Motor neuron (in vitro differentiated cells): ENCODE data around the gene FOXJ3. TPM values are rescaled to one million over a fixed set of nuclear protein-coding genes. Genes with fewer than 3 reads are reported as not detected.

Experiments
- ATAC-seq, 8 experiments: fragments of 200-7000 bp; cut with Tn5 transposase; replicated peaks in 6 of 8; 2 replicates each; pipeline ENCODE4 v1.8.0; 2021; ENCODE audit warnings: mild to moderate bottlenecking in 8 of 8, moderate library complexity in 8 of 8
- H3K27ac ChIP-seq, 2 donors: fragments of 250-450 bp; sonication (Bioruptor Pico); 2 replicates each; pipeline ENCODE4 v1.9.0; 2021; ENCODE audit warnings: antibody characterized with exemption in 2 of 2, mild to moderate bottlenecking in 2 of 2, moderate library complexity in 1 of 2
- H3K4me1 ChIP-seq, 2 donors: fragments of 250-450 bp; sonication (Bioruptor Pico); replicated peaks in 1 of 2; 2 replicates each; pipeline ENCODE4 v1.6.1; 2021; ENCODE audit warnings: antibody characterized with exemption in 2 of 2, mild to moderate bottlenecking in 2 of 2, moderate library complexity in 1 of 2
- H3K4me3 ChIP-seq, 5 donors: fragments of 250-450 bp; sonication (Bioruptor Pico); 2 replicates each; pipeline ENCODE4 v1.9.0; 2021; ENCODE audit warnings: antibody characterized with exemption in 5 of 5, mild to moderate bottlenecking in 5 of 5, moderate library complexity in 4 of 5
- WGBS, 10 experiments: fragments of 450-650 bp; shearing (Covaris generic); methylation state at CpG; one replicate each; pipeline ENCODE4 v1.0.0; 2022; 5-methylcytosine and 5-hydroxymethylcytosine counted together
- in situ Hi-C, 9 experiments: fragments of 400-800 bp; cut with MboI; loops; one replicate each; pipeline ENCODE4 v1.15.0; 2021; ENCODE audit warnings: low sequenced_read_pairs in 9 of 9, low pct_unique_long_range_greater_than_20kb in 2 of 9; ENCODE audit not compliant: unreplicated experiment in 9 of 9
- total RNA-seq, 8 experiments: library from RNA; unstranded; fragments of 300-600 nt; gene quantifications; 2 replicates each; pipeline versions ENCODE4 v1.2.3 to v1.2.4, GENCODE V29; 2022

The FOXJ3 gene
- total RNA-seq: 10 to 100 TPM; 17.8 to 42.4 (median 32.2) TPM

DNA sequence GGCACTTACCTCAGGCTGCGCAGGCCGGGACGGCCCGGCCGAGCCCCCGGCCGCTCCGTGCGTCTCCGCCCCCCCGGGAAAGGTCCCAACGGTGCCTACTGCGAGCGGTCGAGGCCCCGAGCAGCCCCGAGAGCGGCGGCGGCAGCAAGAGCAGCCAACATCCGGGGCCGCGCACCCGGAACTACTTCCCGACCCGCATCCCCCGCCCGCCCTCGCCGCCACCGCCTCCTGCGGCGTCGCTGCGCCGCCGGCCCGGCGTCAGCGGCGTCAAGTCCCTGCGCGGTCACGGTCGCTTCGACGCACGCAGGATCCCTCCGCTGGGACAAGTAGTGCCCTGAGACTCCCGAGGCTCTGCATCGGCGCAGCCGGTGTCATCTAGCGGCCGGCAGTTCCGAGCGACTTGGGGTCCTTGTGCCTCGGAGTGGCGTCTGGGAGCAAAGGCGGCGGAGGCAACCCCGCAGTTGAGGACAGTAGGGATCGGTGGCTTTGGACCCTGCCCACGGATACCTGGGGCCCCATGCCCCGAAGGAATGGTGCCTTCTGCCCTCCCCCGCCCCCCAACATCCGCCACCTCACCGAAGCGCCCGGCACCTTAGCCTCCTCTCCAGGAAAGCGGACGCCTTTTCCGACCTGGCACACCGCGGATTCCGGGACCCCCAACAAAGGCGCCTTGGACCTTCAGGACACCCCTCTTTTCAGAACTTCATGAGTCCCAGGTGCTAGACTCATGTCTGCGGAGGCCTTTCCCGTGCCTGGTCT is at the start of gene FOXJ3:
Gene FOXJ3 (minus strand): TSS at position 186 of the 759 bp plus-strand sequence. CDS start 24,142 bp downstream, outside the sequence.
- Histone ChIP-seq H3K4me1 (peaks cover 28 to 31% of the 10 kb centered on the region in 2 donors), H3K4me3 (peak within 1 kb of the TSS; percentile 83 to 97 (median 94)), H3K27ac (peak within 1 kb of the TSS; percentile 95 to 98)
- WGBS, 10 experiments: 0 to 2% methylated on average over 3 to 9 of the region's 79 CpGs; no CpG with 5 or more reads in 8 of the 10 experiments
- peak; percentile 77 to 87 (median 81) for ATAC-seq
- in situ Hi-C loops: loop anchor here in 2 of 9 experiments (25.0 kb wide), 3 partner anchors 102 to 402 kb away; partner anchors contain the start of genes CLDN19 (in 1 of the 2) and PPIH (in 1 of the 2)

DNA sequence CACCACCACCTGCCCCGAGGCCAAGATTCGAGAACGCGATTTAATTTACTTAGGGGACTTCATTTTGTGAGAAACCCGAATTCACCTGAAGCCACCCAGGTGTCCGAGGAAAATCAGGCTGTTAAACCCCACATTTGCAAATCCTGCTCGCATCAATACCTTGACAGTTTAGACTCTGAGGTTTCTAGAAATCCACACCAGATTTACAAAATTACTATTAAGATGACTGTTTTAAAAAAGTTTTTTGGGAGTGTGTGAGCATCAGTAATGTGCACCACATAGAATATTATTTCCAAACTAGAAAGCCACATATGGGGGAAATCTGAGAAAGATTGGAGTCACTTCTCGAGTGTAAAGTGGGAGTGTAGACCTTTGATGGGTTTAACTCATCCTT is 46.2 kb upstream of the FOXJ3 start:
- 0 to 40% (median 12%) methylated on average over 1 to 8 of the region's 8 CpGs; no CpG with 5 or more reads in 1 of the 10 experiments for WGBS, 10 experiments
- in situ Hi-C loops: no loop called here

DNA sequence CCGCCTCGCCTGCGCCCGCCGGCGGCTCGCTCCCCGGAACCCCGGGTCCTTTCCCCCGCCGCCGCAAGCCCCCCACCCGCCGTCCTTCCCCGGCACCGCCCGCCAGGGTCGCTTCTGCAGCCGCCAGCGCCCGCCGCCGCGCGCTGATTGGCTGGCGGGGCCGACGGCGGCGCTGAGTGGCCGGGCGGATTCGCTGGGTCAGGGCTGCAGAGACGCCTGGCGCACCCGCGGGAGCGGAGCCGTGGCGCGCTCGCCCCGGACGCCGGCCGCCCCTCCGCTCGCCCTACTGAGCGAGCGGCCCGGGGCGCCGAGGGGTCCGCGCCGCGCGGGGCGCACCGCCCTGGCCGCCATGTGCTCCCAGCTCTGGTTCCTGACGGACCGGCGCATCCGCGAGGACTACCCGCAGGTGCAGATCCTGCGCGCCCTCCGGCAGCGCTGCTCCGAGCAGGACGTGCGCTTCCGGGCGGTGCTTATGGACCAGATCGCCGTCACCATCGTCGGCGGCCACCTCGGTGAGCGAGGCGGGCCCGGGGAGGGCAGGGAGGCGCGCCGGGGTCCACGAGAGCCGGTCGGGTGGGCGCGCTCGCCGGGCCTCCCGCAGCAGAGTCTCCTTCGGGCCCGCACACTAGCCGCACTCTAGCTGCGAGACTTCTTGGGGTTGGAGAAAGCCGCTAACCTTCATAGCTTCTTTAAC is 45.7 kb upstream of the FOXJ3 start, which contains the start of gene RIMKLA:
Gene RIMKLA (plus strand): TSS at position 207 of the 694 bp plus-strand sequence. CDS start 143 bp downstream, at position 350.
- ATAC-seq: peak; percentile 94 to 97 (median 96)
- Histone ChIP-seq H3K4me1 (peaks cover 6 to 13% of the 10 kb centered on the region in 2 donors), H3K27ac (peak within 1 kb of the TSS; percentile 51 to 70), H3K4me3 (peak within 1 kb of the TSS; percentile 59 to 95 (median 65))
- WGBS, 10 experiments: 0 to 1% (median 0%) methylated on average over 1 to 12 of the region's 101 CpGs; no CpG with 5 or more reads in 5 of the 10 experiments
- in situ Hi-C loops: no loop called here

More for the DNA sequence above, 46.2 kb upstream of the FOXJ3 start:
- Histone ChIP-seq H3K27ac (no peak overlapping the region), H3K4me1 (peaks cover 6 to 13% of the 10 kb centered on the region in 2 donors), H3K4me3 (peak overlapping the region; percentile 59 to 95 (median 65))
- no peak for ATAC-seq

DNA sequence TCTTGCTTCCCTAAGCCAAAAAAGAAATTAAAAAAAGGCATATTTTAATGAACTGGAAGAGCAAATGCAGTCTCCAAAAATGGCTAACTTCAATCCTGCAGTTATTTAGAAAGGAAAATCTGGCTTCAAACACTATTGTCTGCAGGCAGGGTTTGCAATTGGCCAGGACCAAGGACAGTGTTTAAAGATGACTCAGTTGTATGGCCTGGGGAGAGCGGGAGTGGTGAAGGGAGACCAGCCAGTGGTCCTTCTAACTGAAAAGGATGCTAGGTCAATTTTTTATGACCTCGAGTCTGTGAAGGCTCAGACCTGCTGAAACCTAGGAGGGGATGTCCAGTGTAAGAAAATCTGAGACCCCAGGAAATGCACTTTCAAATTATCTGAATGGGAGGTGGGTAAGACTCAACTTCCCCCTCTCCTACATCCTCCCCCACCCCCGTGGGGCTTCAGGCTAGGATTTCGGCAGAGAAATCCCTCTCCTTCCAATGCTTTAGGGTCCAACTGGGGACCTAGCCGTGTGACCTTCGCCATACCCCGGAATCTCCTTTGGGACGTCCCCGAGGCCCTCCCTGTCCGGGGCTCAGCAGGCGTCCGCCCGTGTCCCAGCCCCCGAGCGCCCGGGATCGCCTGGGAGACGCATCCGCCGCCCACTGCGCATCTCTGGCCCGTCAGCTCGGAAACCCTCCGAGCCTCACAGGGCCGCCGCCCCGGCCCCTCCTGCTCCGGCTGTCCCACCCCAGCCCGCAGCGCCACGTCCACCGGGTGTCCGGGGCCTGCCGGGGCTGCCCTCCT is 45.0 kb upstream of the FOXJ3 start:
- in situ Hi-C loops: no loop called here
- peaks cover 6 to 13% of the 10 kb centered on the region in 2 donors for H3K4me1 ChIP-seq
- peak overlapping the region; percentile 51 to 70 for H3K27ac ChIP-seq
- peak overlapping the region; percentile 59 to 95 (median 65) for H3K4me3 ChIP-seq
- WGBS, 10 experiments: 0 to 20% (median 0%) methylated on average over 1 to 9 of the region's 34 CpGs; no CpG with 5 or more reads in 3 of the 10 experiments
- ATAC-seq: peak; percentile 70 to 80 (median 78)

DNA sequence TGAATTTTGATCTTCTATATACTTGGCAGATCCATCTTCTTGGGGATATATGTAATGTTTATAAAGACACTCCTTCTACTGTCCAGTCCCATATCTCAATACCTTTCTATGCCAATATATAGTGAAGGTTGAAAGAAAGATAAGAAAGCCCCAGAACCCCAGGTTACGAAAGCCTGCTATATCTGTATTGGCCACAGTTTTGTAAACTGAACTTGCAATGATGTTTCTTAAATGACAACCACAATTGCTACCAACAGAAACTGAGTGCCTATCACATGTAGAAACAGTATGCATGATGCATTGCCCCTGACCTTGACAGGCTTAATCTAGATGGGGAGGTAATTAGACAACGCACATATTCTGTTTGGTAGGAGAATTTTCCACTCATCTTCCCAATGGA is 37.8 kb upstream of the FOXJ3 start:
- H3K4me1 ChIP-seq: no peaks in the 10 kb centered on the region
- ATAC-seq: no peak
- H3K4me3 ChIP-seq: no peak overlapping the region
- 69 to 100% (median 95%) methylated on average over 1 to 2 of the region's 2 CpGs; no CpG with 5 or more reads in 3 of the 10 experiments for WGBS, 10 experiments
- in situ Hi-C loops: no loop called here
- no peak overlapping the region for H3K27ac ChIP-seq

DNA sequence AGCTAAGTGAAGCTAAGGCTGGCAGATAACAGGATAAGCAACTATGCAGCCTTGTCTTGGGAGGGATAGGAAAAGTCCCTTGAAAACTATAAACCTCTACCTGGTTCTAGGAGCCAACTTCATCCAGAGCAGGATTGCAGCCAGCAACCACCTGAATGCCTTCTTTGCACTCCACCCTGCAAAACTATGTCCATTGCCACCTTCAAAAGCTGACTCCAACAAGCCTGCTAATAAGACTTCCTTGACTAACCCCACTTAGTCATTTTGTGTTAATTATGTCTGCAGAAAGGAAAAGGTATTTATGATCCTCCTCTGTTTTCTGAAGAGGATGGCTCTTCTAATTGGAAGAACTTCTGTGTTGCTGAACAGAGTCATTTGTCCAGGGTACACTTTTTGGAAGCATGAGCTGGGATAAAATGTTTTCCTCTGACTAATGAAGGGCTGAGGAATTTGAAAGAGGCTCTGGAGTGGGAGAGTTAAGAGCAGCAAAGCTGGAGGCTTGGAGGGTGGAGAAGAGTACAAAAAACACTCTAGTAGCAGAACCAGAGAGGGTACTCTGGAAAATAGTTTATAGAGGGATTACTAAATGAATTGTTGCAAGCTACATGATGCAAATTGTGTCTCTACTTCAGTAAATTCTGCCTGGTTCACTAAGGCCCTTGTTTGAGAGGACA is 36.0 kb upstream of the FOXJ3 start:
- Histone ChIP-seq H3K27ac (no peak overlapping the region), H3K4me1 (no peaks in the 10 kb centered on the region), H3K4me3 (no peak overlapping the region)
- in situ Hi-C loops: no loop called here
- ATAC-seq: no peak

DNA sequence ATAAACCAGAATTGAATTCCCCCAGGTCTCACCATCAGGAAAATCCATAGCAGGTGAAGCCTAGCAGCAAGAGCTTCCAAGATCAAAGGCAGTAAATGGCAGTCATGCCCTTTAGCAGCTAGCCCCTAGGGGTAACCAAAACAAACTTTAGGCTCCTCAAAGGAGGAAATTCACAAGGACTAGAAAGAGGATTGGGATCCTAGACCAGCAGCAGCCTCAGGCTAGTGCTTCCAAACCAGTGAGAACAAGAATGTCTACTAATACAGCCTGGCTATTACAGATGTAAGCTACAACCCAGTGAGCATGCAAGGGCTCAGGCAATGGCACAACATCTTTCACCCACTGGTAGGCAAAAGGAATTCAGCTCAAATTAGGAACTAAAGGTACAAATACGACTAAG is 34.4 kb upstream of the FOXJ3 start:
- WGBS, 10 experiments: 0 to 67% (median 50%) methylated on average over 1 of the region's 1 CpG; no CpG with 5 or more reads in 3 of the 10 experiments
- Histone ChIP-seq H3K4me3 (no peak overlapping the region), H3K4me1 (no peaks in the 10 kb centered on the region), H3K27ac (no peak overlapping the region)
- in situ Hi-C loops: no loop called here
- ATAC-seq: no peak

DNA sequence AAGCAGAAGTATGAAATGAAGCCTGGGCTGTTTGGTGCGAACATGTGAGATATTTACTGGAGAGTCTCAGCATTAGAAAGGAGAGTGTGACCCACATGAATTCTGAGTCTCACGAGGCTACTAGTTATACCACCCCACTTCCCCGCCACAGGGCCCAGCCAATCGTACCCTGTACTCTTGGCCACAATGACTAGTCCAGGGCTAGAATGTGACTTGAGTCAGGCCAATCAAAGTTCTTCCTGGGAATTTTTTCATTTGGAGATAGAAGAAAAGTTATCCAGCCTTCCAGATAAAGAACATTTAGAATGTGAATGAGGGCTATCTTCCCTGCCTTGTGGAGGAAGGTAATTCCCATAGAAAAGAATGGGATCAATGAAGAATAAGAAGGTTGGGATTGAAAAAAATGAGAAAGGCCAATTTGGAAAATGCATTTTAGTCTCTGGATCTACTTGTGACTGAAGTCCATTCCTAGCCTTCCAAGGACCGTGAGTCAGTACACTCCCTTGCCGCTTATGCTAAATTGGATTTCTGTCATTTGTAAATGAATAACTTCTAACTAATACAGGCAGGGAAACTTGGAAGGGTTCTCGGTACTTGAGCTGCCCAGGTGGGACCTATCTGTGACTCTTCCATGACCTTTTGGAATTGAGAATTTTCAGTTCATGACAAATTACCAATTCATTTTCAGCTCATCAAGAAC is 33.2 kb upstream of the FOXJ3 start:
- in situ Hi-C loops: no loop called here
- ATAC-seq: peak in 2 of 8 experiments; percentile 67 to 70
- 11 to 83% (median 50%) methylated on average over 1 to 7 of the region's 7 CpGs; no CpG with 5 or more reads in 1 of the 10 experiments for WGBS, 10 experiments

DNA sequence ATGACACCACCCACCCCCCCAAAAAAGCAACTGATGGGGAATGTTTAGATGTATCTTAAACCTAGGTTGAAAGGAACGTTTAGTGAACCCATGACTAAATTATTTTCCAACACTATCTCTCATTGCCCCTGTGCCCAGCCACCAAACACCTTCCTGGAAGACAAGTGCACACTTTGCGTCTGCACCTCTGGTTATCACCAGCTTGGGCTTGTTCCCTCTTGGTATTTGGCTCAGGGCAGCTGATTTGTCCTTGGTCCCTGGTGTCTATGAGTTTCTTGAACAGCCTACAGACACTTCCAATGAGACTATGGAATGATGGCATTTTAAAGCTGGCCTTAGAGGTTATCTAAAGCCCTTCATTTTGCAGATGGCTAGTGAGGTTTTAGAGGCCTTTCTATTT is 30.1 kb upstream of the FOXJ3 start:
- Histone ChIP-seq H3K4me3 (no peak overlapping the region), H3K27ac (no peak overlapping the region), H3K4me1 (no peaks in the 10 kb centered on the region)
- in situ Hi-C loops: no loop called here
- 0 to 86% (median 67%) methylated on average over 1 to 2 of the region's 2 CpGs; no CpG with 5 or more reads in 2 of the 10 experiments for WGBS, 10 experiments
- no peak for ATAC-seq

More for the DNA sequence above, 33.2 kb upstream of the FOXJ3 start:
- Histone ChIP-seq H3K4me1 (no peaks in the 10 kb centered on the region), H3K4me3 (no peak overlapping the region), H3K27ac (no peak overlapping the region)

DNA sequence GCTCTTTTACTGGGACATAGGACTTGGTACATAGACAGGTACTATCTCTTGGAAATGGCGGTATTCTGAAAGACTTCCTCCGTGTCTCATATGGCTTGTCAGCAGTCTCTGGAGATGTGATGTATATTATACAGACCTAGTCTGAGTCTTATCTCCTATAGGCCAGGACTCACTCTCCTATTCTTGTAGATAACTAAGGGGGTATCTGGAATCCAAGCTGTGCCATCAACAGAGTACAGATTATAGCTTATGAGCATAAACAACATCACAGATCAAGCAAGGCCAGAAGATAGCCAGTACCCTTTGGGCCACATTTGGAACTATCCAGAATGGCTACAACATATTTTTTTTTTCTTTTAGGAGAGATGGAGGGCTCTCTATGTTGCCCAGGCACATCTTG is 29.5 kb upstream of the FOXJ3 start:
- no peaks in the 10 kb centered on the region for H3K4me1 ChIP-seq
- in situ Hi-C loops: no loop called here
- WGBS, 10 experiments: 31 to 100% (median 86%) methylated on average over 2 of the region's 2 CpGs; no CpG with 5 or more reads in 6 of the 10 experiments
- no peak overlapping the region for H3K27ac ChIP-seq
- ATAC-seq: peak in 1 of 8 experiments; percentile 24
- H3K4me3 ChIP-seq: no peak overlapping the region

DNA sequence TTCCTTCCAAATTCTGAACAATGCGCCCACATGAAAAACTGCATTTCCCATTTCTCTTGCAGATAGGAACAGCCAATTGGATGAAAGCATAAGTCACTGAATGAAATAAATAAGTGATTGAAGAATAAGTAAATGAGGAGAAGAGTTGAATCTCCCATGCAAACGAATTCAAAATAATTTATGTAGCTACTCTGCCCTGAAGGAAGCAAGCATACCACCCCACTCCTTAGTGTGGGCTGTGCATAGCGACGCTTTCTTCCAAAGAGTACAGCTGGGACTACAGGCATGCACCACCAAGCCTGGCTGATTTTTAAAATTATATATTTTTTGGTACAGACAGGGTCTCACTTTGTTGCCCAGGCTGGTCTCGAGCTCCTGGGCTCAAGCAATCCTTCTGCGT is 29.1 kb upstream of the FOXJ3 start:
- 7 to 100% (median 65%) methylated on average over 1 to 6 of the region's 6 CpGs for WGBS, 10 experiments
- H3K4me3 ChIP-seq: no peak overlapping the region
- no peaks in the 10 kb centered on the region for H3K4me1 ChIP-seq
- in situ Hi-C loops: no loop called here
- ATAC-seq: peak in 3 of 8 experiments; percentile 66 to 93 (median 72)
- no peak overlapping the region for H3K27ac ChIP-seq

DNA sequence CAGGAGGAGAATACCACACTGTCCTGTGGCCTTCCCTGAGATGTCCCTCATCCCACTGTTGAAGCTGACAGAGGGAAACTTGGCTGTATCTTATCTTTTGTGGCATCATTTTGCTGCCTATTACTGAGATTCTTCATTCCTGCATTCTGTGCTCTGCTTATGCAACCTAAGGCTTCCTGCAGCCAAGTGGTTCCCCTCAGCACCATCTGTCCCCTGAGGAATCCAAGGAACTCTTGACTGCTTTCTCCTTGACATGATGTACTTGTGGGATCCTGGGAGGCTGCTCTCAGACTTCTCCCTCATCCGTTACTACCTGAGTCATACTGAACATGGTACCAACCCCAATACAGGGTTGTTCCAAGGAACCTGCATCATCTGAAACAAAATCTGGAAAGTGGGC is 24.4 kb upstream of the FOXJ3 start:
- in situ Hi-C loops: no loop called here
- 40 to 100% (median 80%) methylated on average over 1 of the region's 1 CpG; no CpG with 5 or more reads in 2 of the 10 experiments for WGBS, 10 experiments
- H3K4me3 ChIP-seq: no peak overlapping the region
- no peak for ATAC-seq
- H3K27ac ChIP-seq: no peak overlapping the region
- no peaks in the 10 kb centered on the region for H3K4me1 ChIP-seq
